GM19328 (cell line): ENCODE measurements around the gene OR10A3.

Experiments used
- ATAC-seq: cut with Tn5 transposase; IDR thresholded peaks from one replicate; pipeline ENCODE4 v1.9.1; 2021; ENCODE audit warnings: mild to moderate bottlenecking, moderate library complexity; ENCODE audit not compliant: unreplicated experiment

OR10A3 gene

DNA sequence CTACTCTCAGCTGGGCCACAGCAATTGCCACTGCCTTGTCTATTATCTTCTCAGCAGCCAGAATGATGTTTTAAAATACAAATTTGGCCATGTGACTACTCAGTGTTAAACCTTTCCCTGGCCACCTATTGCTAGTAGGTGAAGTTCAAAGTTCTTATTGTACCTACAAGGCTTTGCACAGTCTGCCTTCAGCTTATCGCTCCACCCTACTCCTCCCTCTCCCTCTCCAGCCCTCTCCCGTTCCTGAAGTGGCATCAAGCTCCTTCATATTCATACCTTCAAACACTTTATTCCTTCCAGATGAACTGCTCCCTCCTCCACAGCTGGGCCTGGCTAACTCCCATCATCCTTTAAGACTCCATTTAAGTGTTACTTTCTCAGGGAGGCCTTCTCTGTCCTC is 47.7 kb downstream of the OR10A3 start:
- no peak for ATAC-seq

DNA sequence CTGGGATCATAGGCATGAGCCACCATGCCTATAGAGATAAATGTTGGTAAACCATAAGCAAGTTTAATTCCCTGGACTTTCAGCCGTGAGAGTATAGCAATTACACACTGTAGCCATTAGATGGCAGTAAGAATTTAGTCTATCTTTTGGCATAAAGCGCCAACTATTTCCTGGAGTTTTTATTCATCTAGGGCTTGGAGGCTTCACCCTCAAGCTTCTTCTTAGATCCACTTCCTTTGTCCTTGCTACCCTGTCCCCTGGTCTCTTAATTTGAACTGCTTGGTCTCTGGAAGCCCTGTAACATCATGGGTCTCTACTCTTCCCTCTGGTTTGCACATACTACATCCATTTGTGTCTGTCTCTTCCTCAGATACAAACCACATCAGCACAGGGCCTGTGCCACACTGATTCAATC is 48.7 kb downstream of the OR10A3 start:
- peak; percentile 60 for ATAC-seq

DNA sequence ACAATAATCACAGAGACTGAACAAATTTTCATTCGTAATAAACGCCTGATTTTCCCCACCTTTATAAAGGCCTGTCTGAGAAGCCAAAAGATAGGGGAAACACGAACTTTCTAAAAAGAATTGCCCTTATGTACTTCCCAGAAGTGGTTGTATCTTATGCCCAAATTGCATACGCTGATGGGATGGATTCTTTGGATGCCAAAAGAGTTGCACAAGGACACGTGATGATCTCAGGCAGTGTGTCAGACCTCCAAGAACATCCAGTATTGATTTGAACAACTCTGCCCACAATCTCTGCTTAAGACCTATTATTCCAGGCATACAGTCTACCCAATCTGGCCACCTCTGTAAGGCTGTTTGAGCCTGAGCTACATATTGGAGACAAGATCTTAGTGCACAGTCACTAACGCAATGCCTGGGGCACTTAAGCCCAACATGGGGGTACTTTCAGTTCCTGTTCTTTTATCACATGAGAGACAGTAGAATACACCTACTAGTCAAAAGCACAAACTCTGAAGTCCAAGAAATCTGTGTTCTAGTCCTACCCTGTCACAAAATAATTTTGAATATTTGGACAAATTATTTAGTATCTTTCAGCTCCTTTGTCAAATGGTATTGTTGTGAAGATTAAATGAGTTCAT is 49.3 kb downstream of the OR10A3 start:
- peak; percentile 50 for ATAC-seq

DNA sequence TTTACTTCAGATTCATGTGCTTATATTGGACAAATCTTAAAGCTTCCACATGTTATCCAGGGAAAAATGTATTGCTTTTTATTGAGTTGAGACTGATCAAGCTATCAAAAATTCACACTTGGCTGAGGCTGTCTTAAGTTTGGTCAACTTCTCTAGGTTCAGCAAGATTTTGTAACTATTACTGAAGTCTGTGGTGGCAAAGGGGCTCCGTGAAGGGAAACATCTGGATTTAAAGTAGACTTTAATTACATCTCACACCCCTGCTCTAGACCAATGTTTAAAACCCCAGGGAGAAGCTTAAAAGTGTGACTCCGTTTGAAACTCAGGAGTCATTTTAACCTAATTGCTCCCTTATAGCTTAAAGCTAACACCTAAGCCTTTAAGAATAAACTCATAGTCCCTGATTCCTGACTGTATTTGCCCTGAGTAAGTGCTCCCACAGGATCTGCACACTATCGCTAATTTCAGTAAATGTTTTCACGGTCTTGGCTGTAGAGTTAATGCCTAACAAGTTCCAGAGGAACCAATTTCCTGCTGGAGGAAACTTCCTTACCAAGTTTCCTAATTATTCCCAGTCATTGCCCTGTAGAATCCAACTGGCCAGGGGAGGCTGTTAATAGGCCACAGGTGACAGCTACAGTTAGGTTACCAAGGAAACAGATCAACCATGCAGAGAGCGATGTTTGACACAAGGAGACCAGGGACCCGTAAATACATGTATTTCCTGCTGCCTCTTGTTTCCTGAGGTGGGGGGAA is 50.9 kb downstream of the OR10A3 start:
- no peak for ATAC-seq

DNA sequence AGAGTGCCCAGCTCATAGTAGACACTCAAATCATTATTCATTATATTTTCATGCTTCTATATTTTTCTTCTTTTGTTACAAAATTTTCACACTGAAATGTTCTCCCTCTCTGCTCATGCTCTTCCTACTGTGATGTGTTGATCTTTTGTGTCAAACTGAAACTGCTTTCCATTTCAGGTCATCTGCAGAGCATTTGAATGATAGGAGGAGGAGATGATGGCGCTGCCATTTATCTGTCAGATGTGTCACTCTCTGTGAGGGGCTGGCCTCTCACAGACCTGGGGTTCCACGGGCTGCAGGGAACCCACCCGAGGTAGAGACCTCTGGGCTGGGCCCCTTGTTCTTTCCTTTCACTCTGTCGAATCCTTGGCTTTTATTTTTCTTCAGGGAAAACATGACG is 51.5 kb downstream of the OR10A3 start:
- ATAC-seq, result no peak
